ENCODE results near the gene OR52N4.
"Not testable (repeated sequence)": the region's sequence is repeated elsewhere in the genome, so short reads cannot be mapped to it uniquely, and the experiment has no call there.

The OR52N4 gene

GRCh38 chr11:5753943-5754342 lies at the start of gene OR52N4:
OR52N4 (plus strand) TSS chr11:5754243; CDS start chr11:5754741, 498 bp downstream.
- no peak for DNase-seq

GRCh38 chr11:5705688-5706087 lies 48.4 kb upstream of the OR52N4 start:
- DNase-seq, result no peak

- DNase-seq, result no peak
Observed at GRCh38 chr11:5712507-5712906, 41.5 kb upstream of the OR52N4 start.

GRCh38 chr11:5713695-5714094 lies 40.3 kb upstream of the OR52N4 start:
- no peak for DNase-seq

- DNase-seq, result not testable (repeated sequence)
Observed at GRCh38 chr11:5716518-5716917, 37.5 kb upstream of the OR52N4 start.

- DNase-seq, result no peak
Observed at GRCh38 chr11:5719703-5720495, 34.1 kb upstream of the OR52N4 start.

- no peak for DNase-seq
Observed at GRCh38 chr11:5722622-5723021, 31.4 kb upstream of the OR52N4 start.

GRCh38 chr11:5726351-5726750 lies 27.7 kb upstream of the OR52N4 start:
- no peak for DNase-seq

GRCh38 chr11:5727691-5728090 lies 26.4 kb upstream of the OR52N4 start:
- DNase-seq, result no peak

- no peak for DNase-seq
Observed at GRCh38 chr11:5736396-5736795, 17.6 kb upstream of the OR52N4 start, which contains the start of gene OR56B1. OR56B1 (plus strand) TSS chr11:5736448; CDS start chr11:5736517, 69 bp downstream.

GRCh38 chr11:5737091-5737490 lies 17.0 kb upstream of the OR52N4 start:
- DNase-seq, result no peak

GRCh38 chr11:5737670-5738392 lies 16.2 kb upstream of the OR52N4 start:
- no peak for DNase-seq

GRCh38 chr11:5738431-5738830 lies 15.6 kb upstream of the OR52N4 start:
- DNase-seq, result no peak

GRCh38 chr11:5746614-5747013 lies 7.4 kb upstream of the OR52N4 start:
- no peak for DNase-seq

GRCh38 chr11:5749836-5750235 lies 4.2 kb upstream of the OR52N4 start:
- no peak for DNase-seq

- no peak for DNase-seq
Observed at GRCh38 chr11:5767056-5767455, 13.0 kb downstream of the OR52N4 start.

- no peak for DNase-seq
Observed at GRCh38 chr11:5783255-5783654, 29.2 kb downstream of the OR52N4 start, which contains the start of gene OR52N5. OR52N5 (minus strand) TSS chr11:5783355; CDS start chr11:5778634, 4,721 bp downstream.

- no peak for DNase-seq
Observed at GRCh38 chr11:5791165-5791564, 37.1 kb downstream of the OR52N4 start, which contains the start of gene OR52N1. OR52N1 (minus strand) TSS chr11:5791265; CDS start chr11:5788816, 2,449 bp downstream.

GRCh38 chr11:5796541-5796940 lies 42.5 kb downstream of the OR52N4 start:
- no peak for DNase-seq

GRCh38 chr11:5803982-5804381 lies 49.9 kb downstream of the OR52N4 start:
- no peak for DNase-seq

Measured in NCI-H2029 treated with DMSO at 0.1 percent for 48 hours (cell line).